Measurements from ENCODE around the gene TAF10.

Gene TAF10

DNA sequence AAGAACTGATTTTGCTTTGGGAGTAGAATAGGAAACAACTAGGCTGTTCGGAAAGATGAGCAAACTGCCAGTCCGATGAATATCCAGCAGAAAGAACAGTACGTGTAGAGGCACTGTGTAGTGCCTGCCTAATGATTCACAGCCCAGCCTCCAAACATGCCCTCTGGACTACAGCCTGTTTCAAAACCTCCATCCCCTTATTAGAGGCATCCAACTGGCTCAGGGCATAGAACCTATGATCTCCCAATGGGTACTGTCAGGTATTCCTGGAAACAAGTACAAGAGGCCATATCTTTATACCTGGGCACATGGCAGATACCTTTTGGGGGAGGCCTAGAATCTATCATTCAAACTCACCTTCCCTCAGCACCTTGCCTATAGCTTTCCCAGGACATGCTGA, 13.5 kb downstream of the TAF10 start:
- H3K4me3 ChIP-seq (ENCODE audit: low read length), result no peak overlapping the region
- H3K9me3 ChIP-seq (replicated peaks; ENCODE audit: insufficient read depth, low read length), result no peaks in the 10 kb centered on the region
- H2AFZ ChIP-seq (ENCODE audit: low read length), result no peak overlapping the region
- H3K27me3 ChIP-seq (replicated peaks; ENCODE audit: insufficient read depth, low read length), result no peaks in the 10 kb centered on the region
- no peak overlapping the region for H3K9ac ChIP-seq (ENCODE audit: low read length)
- no peaks in the 10 kb centered on the region for H3K9me2 ChIP-seq (replicated peaks; ENCODE audit: insufficient read depth, low read length)
- H3K36me3 ChIP-seq (replicated peaks; ENCODE audit: insufficient read depth, low read length), result peaks cover 10% of the 10 kb centered on the region; the same call in 1 of the 2 replicates
- peaks cover 9% of the 10 kb centered on the region; the same call in 1 of the 2 replicates for H4K20me1 ChIP-seq (ENCODE audit: insufficient read depth, low read length)
- TF ChIP-seq CTCF (IDR thresholded peaks at IDR 0.05; ENCODE audit: low read length) (no peak), EZH2phosphoT487 (IDR thresholded peaks at IDR 0.05; ENCODE audit: low read length) (no peak), EZH2 (optimal IDR thresholded peaks at IDR 0.05; ENCODE audit: low read depth, low read length) (no peak)
- H3K4me1 ChIP-seq (ENCODE audit: low read length), result peaks cover 9% of the 10 kb centered on the region
- no peak for DNase-seq
- H3K79me2 ChIP-seq (ENCODE audit: low read length), result peaks cover 83% of the 10 kb centered on the region
- H3F3A ChIP-seq (ENCODE audit: insufficient read depth, low read length), result no peaks in the 10 kb centered on the region
- H3K27ac ChIP-seq (ENCODE audit: low read length), result no peak overlapping the region
- no peak overlapping the region for H3K4me2 ChIP-seq (ENCODE audit: low read depth, low read length)

GRCh38 chr11:6596239-6596877, 15.7 kb downstream of the TAF10 start:
- Histone ChIP-seq H3K9me2 (replicated peaks; ENCODE audit: insufficient read depth, low read length) (no peaks in the 10 kb centered on the region), H2AFZ (ENCODE audit: low read length) (no peak overlapping the region), H3K36me3 (replicated peaks; ENCODE audit: insufficient read depth, low read length) (peaks cover 8% of the 10 kb centered on the region; the same call in 1 of the 2 replicates), H4K20me1 (ENCODE audit: insufficient read depth, low read length) (peaks cover 9% of the 10 kb centered on the region; the same call in 1 of the 2 replicates), H3K4me2 (ENCODE audit: low read depth, low read length) (no peak overlapping the region), H3K27ac (ENCODE audit: low read length) (no peak overlapping the region), H3K9ac (ENCODE audit: low read length) (no peak overlapping the region), H3K79me2 (ENCODE audit: low read length) (peaks cover 62% of the 10 kb centered on the region), H3K4me1 (ENCODE audit: low read length) (no peaks in the 10 kb centered on the region), H3K9me3 (replicated peaks; ENCODE audit: insufficient read depth, low read length) (no peaks in the 10 kb centered on the region), H3K27me3 (replicated peaks; ENCODE audit: insufficient read depth, low read length) (no peaks in the 10 kb centered on the region), H3K4me3 (ENCODE audit: low read length) (no peak overlapping the region), H3F3A (ENCODE audit: insufficient read depth, low read length) (no peaks in the 10 kb centered on the region)
- DNase-seq, result no peak
- TF ChIP-seq EZH2 (optimal IDR thresholded peaks at IDR 0.05; ENCODE audit: low read depth, low read length) (no peak), CTCF (IDR thresholded peaks at IDR 0.05; ENCODE audit: low read length) (no peak)

- Histone ChIP-seq H3K27ac (ENCODE audit: low read length) (no peak overlapping the region), H3K9me3 (replicated peaks; ENCODE audit: insufficient read depth, low read length) (no peaks in the 10 kb centered on the region), H3K36me3 (replicated peaks; ENCODE audit: insufficient read depth, low read length) (no peaks in the 10 kb centered on the region), H4K20me1 (ENCODE audit: insufficient read depth, low read length) (0 out of 2 replicates have a peak, but pooled peaks cover 3% of the 10 kb centered on the region), H3K4me1 (ENCODE audit: low read length) (no peaks in the 10 kb centered on the region), H3K79me2 (ENCODE audit: low read length) (peaks cover 41% of the 10 kb centered on the region), H2AFZ (ENCODE audit: low read length) (no peak overlapping the region), H3K9me2 (replicated peaks; ENCODE audit: insufficient read depth, low read length) (no peaks in the 10 kb centered on the region), H3K27me3 (replicated peaks; ENCODE audit: insufficient read depth, low read length) (no peaks in the 10 kb centered on the region), H3K4me3 (ENCODE audit: low read length) (no peak overlapping the region), H3K9ac (ENCODE audit: low read length) (no peak overlapping the region), H3F3A (ENCODE audit: insufficient read depth, low read length) (no peaks in the 10 kb centered on the region), H3K4me2 (ENCODE audit: low read depth, low read length) (no peak overlapping the region)
- TF ChIP-seq EZH2 (optimal IDR thresholded peaks at IDR 0.05; ENCODE audit: low read depth, low read length) (no peak), CTCF (IDR thresholded peaks at IDR 0.05; ENCODE audit: low read length) (no peak), EZH2phosphoT487 (IDR thresholded peaks at IDR 0.05; ENCODE audit: low read length) (no peak)
- no peak for DNase-seq
Observed at GRCh38 chr11:6594142-6594768, 17.8 kb downstream of the TAF10 start.
